GM12878 (cell line): ENCODE results near the gene HLA-F.

Source experiments
- CEBPB ChIP-seq, 2 experiments: fragments of 150-350 bp in 1 of 2; IDR thresholded peaks; 2 replicates each; pipeline ENCODE4 v1.6.1; 2012 to 2014; ENCODE audit warnings: low read depth in 2 of 2, low read length in 2 of 2, borderline replicate concordance in 1 of 2, inconsistent platforms in 1 of 2
- RFX5 ChIP-seq: IDR thresholded peaks from 2 replicates; pipeline ENCODE4 v1.6.1; 2011; ENCODE audit warnings: low read depth, low read length, improper control_type of control experiment
- SMAD1 ChIP-seq: fragments of 450-650 bp; IDR thresholded peaks from 2 replicates; pipeline ENCODE4 v1.6.1; 2018; ENCODE audit warnings: mild to moderate bottlenecking, low read depth; ENCODE audit not compliant: partially characterized antibody
- TF ChIP-seq, protein P1 (sequence below), 3 experiments: IDR thresholded peaks in 2 of 3; conservative IDR thresholded peaks in 1 of 3; 2 replicates each; pipeline ENCODE4 v1.5.1; 2011; ENCODE audit warnings: low read depth in 3 of 3, low read length in 3 of 3, mild to moderate bottlenecking in 3 of 3, control low read depth in 2 of 3, moderate library complexity in 2 of 3, inconsistent platforms in 1 of 3, mixed read lengths in 1 of 3; ENCODE audit not compliant: control insufficient read depth in 2 of 3, insufficient read depth in 1 of 3; ENCODE audit errors: extremely low read depth in 1 of 3

DNA sequence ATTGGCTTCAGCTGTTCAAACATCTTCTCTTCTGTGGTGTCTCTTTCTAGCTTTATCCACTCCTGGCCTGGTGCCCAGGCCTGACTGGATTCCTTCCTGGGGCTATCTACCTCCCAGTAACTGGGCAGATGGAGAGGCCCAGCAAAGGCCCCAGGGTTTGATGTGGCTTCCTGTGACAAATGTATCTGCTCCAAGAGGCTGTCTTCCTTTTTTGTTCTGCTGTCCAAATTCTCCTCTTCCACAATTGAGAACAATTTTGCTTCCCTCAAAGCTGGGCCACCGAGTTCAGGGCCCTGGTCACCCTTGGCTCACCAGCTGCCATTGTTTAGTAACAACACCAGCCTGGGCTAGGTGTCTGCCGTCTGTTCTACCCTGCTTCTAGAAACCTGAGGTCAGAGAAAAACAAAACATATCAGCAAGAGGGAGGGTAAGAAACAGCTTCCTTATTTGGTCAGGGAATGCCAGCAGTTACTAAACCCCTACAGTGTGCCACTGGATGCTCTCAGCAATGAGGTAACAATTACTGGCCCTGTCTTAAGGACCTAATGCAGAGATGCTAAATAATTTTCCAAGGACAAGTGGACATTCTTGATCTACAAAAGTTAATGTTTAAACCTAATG, 46.1 kb upstream of the HLA-F start:
- no peak for TF ChIP-seq CEBPB (IDR thresholded peaks at IDR 0.05; ENCODE audit: borderline replicate concordance in 1 of 2, low read depth in 2 of 2, low read length in 2 of 2)
- TF ChIP-seq RFX5: no peak
- no peak for TF ChIP-seq SMAD1
- TF ChIP-seq, protein P1, sequence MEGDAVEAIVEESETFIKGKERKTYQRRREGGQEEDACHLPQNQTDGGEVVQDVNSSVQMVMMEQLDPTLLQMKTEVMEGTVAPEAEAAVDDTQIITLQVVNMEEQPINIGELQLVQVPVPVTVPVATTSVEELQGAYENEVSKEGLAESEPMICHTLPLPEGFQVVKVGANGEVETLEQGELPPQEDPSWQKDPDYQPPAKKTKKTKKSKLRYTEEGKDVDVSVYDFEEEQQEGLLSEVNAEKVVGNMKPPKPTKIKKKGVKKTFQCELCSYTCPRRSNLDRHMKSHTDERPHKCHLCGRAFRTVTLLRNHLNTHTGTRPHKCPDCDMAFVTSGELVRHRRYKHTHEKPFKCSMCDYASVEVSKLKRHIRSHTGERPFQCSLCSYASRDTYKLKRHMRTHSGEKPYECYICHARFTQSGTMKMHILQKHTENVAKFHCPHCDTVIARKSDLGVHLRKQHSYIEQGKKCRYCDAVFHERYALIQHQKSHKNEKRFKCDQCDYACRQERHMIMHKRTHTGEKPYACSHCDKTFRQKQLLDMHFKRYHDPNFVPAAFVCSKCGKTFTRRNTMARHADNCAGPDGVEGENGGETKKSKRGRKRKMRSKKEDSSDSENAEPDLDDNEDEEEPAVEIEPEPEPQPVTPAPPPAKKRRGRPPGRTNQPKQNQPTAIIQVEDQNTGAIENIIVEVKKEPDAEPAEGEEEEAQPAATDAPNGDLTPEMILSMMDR (IDR thresholded peaks at IDR 0.05 in 2 of 3, conservative IDR thresholded peaks at IDR 0.05 in 1 of 3; ENCODE audit: control insufficient read depth in 2 of 3, extremely low read depth in 1 of 3, insufficient read depth in 1 of 3, low read depth in 3 of 3, low read length in 3 of 3): no peak
